Astrocyte of the hippocampus (primary cell): ENCODE measurements around the gene REPS1.
A peak's percentile ranks its signal among the peaks of the same experiment; 100 is the strongest.
"Not testable (repeated sequence)": the region's sequence is repeated elsewhere in the genome, so short reads cannot be mapped to it uniquely, and the experiment has no call there.

Source experiments
- DNase-seq: peaks from one replicate; pipeline ENCODE4 v3.0.0; 2011; ENCODE audit warnings: low read depth, low spot score

The REPS1 gene

GRCh38 chr6:138970856-138971425, 17.1 kb downstream of the REPS1 start:
- peak; percentile 83 for DNase-seq

GRCh38 chr6:138970159-138970558, 17.9 kb downstream of the REPS1 start:
- DNase-seq: no peak

- no peak for DNase-seq
Measured at GRCh38 chr6:138966870-138967269, 21.2 kb downstream of the REPS1 start.

- DNase-seq: no peak
Measured at GRCh38 chr6:138965971-138966370, 22.1 kb downstream of the REPS1 start.

- no peak for DNase-seq
Measured at GRCh38 chr6:138965291-138965874, 22.7 kb downstream of the REPS1 start.

GRCh38 chr6:138964012-138964411, 24.0 kb downstream of the REPS1 start:
- DNase-seq: no peak

- DNase-seq: no peak
Measured at GRCh38 chr6:138963531-138963930, 24.5 kb downstream of the REPS1 start.

GRCh38 chr6:138963119-138963518, 24.9 kb downstream of the REPS1 start:
- DNase-seq: no peak

GRCh38 chr6:138959521-138959920, 28.5 kb downstream of the REPS1 start:
- DNase-seq: no peak

- no peak for DNase-seq
Measured at GRCh38 chr6:138958595-138958994, 29.5 kb downstream of the REPS1 start.

GRCh38 chr6:138957903-138958302, 30.1 kb downstream of the REPS1 start:
- no peak for DNase-seq

GRCh38 chr6:138957484-138957883, 30.6 kb downstream of the REPS1 start:
- DNase-seq: no peak

- no peak for DNase-seq
Measured at GRCh38 chr6:138956244-138956924, 31.7 kb downstream of the REPS1 start.

- no peak for DNase-seq
Measured at GRCh38 chr6:138955262-138955661, 32.8 kb downstream of the REPS1 start.

- DNase-seq: no peak
Measured at GRCh38 chr6:138953451-138953850, 34.6 kb downstream of the REPS1 start.

GRCh38 chr6:138948546-138949179, 39.4 kb downstream of the REPS1 start:
- DNase-seq: no peak

GRCh38 chr6:138948004-138948403, 40.0 kb downstream of the REPS1 start:
- no peak for DNase-seq

GRCh38 chr6:138945354-138945753, 42.7 kb downstream of the REPS1 start:
- no peak for DNase-seq

- DNase-seq: peak; percentile 76
Measured at GRCh38 chr6:138944412-138944811, 43.6 kb downstream of the REPS1 start.

GRCh38 chr6:138943089-138943625, 44.9 kb downstream of the REPS1 start:
- no peak for DNase-seq

GRCh38 chr6:138936873-138937272, 51.2 kb downstream of the REPS1 start:
- DNase-seq: not testable (repeated sequence)

- DNase-seq: no peak
Measured at GRCh38 chr6:138931660-138932059, 56.4 kb downstream of the REPS1 start.
